Astrocyte (in vitro differentiated cells and primary cell): Measurements from ENCODE around the gene A4GALT. TPM values are rescaled to one million over a fixed set of nuclear protein-coding genes. Genes with fewer than 3 reads are reported as not detected.

ENCODE experiments used
- DNase-seq: peaks from one replicate; pipeline ENCODE4 v3.0.0-alpha.2; 2010; ENCODE audit warnings: low read depth
- FAIRE-seq: peaks from 2 replicates; lab custom pipeline; 2011; peaks lifted over from hg19 to GRCh38; lab: Jason Lieb, UNC
- H2AFZ ChIP-seq: 2 replicates; pipeline ENCODE4 v1.6.0; 2012; ENCODE audit warnings: low read depth, low read length, inconsistent platforms
- H3K27ac ChIP-seq: 2 replicates; pipeline ENCODE4 v1.5.1; 2011; ENCODE audit warnings: low read depth, low read length, inconsistent platforms
- H3K27me3 ChIP-seq: 2 replicates; pipeline ENCODE4 v1.6.0; 2011; ENCODE audit warnings: low read length, inconsistent platforms; ENCODE audit not compliant: insufficient read depth
- H3K36me3 ChIP-seq: 2 replicates; pipeline ENCODE4 v1.5.1; 2011; ENCODE audit warnings: low read length, inconsistent platforms; ENCODE audit not compliant: insufficient read depth
- H3K4me1 ChIP-seq: 2 replicates; pipeline ENCODE4 v1.5.1; 2011; ENCODE audit warnings: low read length, inconsistent platforms; ENCODE audit not compliant: insufficient read depth
- H3K4me2 ChIP-seq: 2 replicates; pipeline ENCODE4 v1.6.0; 2012; ENCODE audit warnings: low read length, inconsistent platforms
- H3K4me3 ChIP-seq: 2 replicates; pipeline ENCODE4 v1.5.1; 2011; ENCODE audit warnings: low read depth, mild to moderate bottlenecking, low read length, inconsistent platforms; ENCODE audit not compliant: insufficient read depth
- H3K79me2 ChIP-seq: 2 replicates; pipeline ENCODE4 v1.6.0; 2012; ENCODE audit warnings: mild to moderate bottlenecking, low read length, inconsistent platforms; ENCODE audit not compliant: insufficient read depth
- H3K9ac ChIP-seq: 2 replicates; pipeline ENCODE4 v1.6.0; 2012; ENCODE audit warnings: mild to moderate bottlenecking, low read length, inconsistent platforms
- H3K9me3 ChIP-seq: 2 replicates; pipeline ENCODE4 v1.5.1; 2012; ENCODE audit warnings: low read depth, mild to moderate bottlenecking, low read length, inconsistent platforms; ENCODE audit not compliant: insufficient read depth
- H4K20me1 ChIP-seq: 2 replicates; pipeline ENCODE4 v1.6.0; 2012; ENCODE audit warnings: low read length, inconsistent platforms; ENCODE audit not compliant: insufficient read depth
- H3K27ac Mint-ChIP-seq: one replicate; pipeline ENCODE4 v1.8.0; 2021; ENCODE audit warnings: mild to moderate bottlenecking, mixed read lengths; ENCODE audit not compliant: unreplicated experiment
- H3K27me3 Mint-ChIP-seq: one replicate; pipeline ENCODE4 v1.8.0; 2021; ENCODE audit warnings: low read depth, mixed read lengths; ENCODE audit not compliant: unreplicated experiment
- H3K36me3 Mint-ChIP-seq: one replicate; pipeline ENCODE4 v1.8.0; 2021; ENCODE audit warnings: low read depth, mixed read lengths; ENCODE audit not compliant: unreplicated experiment
- H3K4me1 Mint-ChIP-seq: one replicate; pipeline ENCODE4 v1.8.0; 2021; ENCODE audit warnings: low read depth, mixed read lengths; ENCODE audit not compliant: unreplicated experiment
- H3K4me3 Mint-ChIP-seq: one replicate; pipeline ENCODE4 v1.8.0; 2021; ENCODE audit warnings: mild to moderate bottlenecking, moderate library complexity, mixed read lengths; ENCODE audit not compliant: unreplicated experiment
- H3K9me3 Mint-ChIP-seq: one replicate; pipeline ENCODE4 v1.8.0; 2021; ENCODE audit warnings: mild to moderate bottlenecking, mixed read lengths; ENCODE audit not compliant: unreplicated experiment
- EZH2 ChIP-seq: IDR thresholded peaks from 2 replicates; pipeline ENCODE4 v1.6.1; 2012; ENCODE audit warnings: mild to moderate bottlenecking, low read length, inconsistent platforms; ENCODE audit not compliant: insufficient read depth
- total RNA-seq: library from RNA; stranded (reverse); gene quantifications from 2 replicates; pipeline ENCODE4 v1.2.1, GENCODE V29; 2021
- TF ChIP-seq, protein P1 (sequence below): IDR thresholded peaks from 2 replicates; pipeline ENCODE4 v1.5.1; 2011; ENCODE audit warnings: low read depth, mild to moderate bottlenecking, inconsistent platforms, low read length, moderate library complexity; ENCODE audit not compliant: insufficient read depth

A4GALT gene
- total RNA-seq, 1 donor from 2014 or later, result 1.9 TPM

- DNase-seq (no peak), FAIRE-seq (no peak)
- Histone ChIP-seq H3K9me3 (no peaks in the 10 kb centered on the region), H3K9ac (no peak overlapping the region), H3K4me1 (no peaks in the 10 kb centered on the region), H4K20me1 (no peaks in the 10 kb centered on the region), H3K4me3 (no peak overlapping the region), H2AFZ (no peak overlapping the region), H3K27me3 (no peaks in the 10 kb centered on the region), H3K4me2 (no peak overlapping the region), H3K36me3 (no peaks in the 10 kb centered on the region), H3K27ac (no peak overlapping the region), H3K79me2 (no peaks in the 10 kb centered on the region)
- Mint-ChIP-seq H3K9me3 (no peaks in the 10 kb centered on the region), H3K4me3 (no peak overlapping the region), H3K36me3 (no peaks in the 10 kb centered on the region), H3K4me1 (no peaks in the 10 kb centered on the region), H3K27ac (no peak overlapping the region), H3K27me3 (peaks cover 18% of the 10 kb centered on the region)
- no peak for TF ChIP-seq EZH2
- TF ChIP-seq, protein P1, sequence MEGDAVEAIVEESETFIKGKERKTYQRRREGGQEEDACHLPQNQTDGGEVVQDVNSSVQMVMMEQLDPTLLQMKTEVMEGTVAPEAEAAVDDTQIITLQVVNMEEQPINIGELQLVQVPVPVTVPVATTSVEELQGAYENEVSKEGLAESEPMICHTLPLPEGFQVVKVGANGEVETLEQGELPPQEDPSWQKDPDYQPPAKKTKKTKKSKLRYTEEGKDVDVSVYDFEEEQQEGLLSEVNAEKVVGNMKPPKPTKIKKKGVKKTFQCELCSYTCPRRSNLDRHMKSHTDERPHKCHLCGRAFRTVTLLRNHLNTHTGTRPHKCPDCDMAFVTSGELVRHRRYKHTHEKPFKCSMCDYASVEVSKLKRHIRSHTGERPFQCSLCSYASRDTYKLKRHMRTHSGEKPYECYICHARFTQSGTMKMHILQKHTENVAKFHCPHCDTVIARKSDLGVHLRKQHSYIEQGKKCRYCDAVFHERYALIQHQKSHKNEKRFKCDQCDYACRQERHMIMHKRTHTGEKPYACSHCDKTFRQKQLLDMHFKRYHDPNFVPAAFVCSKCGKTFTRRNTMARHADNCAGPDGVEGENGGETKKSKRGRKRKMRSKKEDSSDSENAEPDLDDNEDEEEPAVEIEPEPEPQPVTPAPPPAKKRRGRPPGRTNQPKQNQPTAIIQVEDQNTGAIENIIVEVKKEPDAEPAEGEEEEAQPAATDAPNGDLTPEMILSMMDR, result no peak
Observed at GRCh38 chr22:42664976-42665831, 55.5 kb downstream of the A4GALT start.

- Histone ChIP-seq H3K4me2 (peak overlapping the region; percentile 98), H3K4me1 (no peaks in the 10 kb centered on the region), H3K4me3 (peak overlapping the region; percentile 62), H3K27ac (no peak overlapping the region), H2AFZ (peak overlapping the region; percentile 99), H3K36me3 (no peaks in the 10 kb centered on the region), H3K79me2 (no peaks in the 10 kb centered on the region), H3K27me3 (no peaks in the 10 kb centered on the region), H3K9me3 (no peaks in the 10 kb centered on the region), H4K20me1 (no peaks in the 10 kb centered on the region), H3K9ac (peak overlapping the region; percentile 75)
- Mint-ChIP-seq H3K9me3 (no peaks in the 10 kb centered on the region), H3K36me3 (no peaks in the 10 kb centered on the region), H3K27ac (no peak overlapping the region), H3K4me1 (no peaks in the 10 kb centered on the region), H3K4me3 (no peak overlapping the region), H3K27me3 (peaks cover 17% of the 10 kb centered on the region)
- FAIRE-seq (no peak), DNase-seq (peak; percentile 22)
- TF ChIP-seq EZH2, result no peak
- TF ChIP-seq, protein P1, result peak; percentile 67
Observed at GRCh38 chr22:42661985-42662831, 58.5 kb downstream of the A4GALT start.
